Renal cortex interstitium (tissue), 11 donors: ENCODE data around the gene RAB34. TPM values are rescaled to one million over a fixed set of nuclear protein-coding genes. Genes with fewer than 3 reads are reported as not detected.

Experiments used
- DNase-seq, 11 donors: peaks; one replicate each; pipeline ENCODE4 v3.0.0-alpha.2; 2013; ENCODE audit warnings: low read depth in 9 of 11, low spot score in 4 of 11; ENCODE audit errors: extremely low read depth in 1 of 11
- polyA plus RNA-seq, 3 donors: library from polyadenylated mRNA; unstranded; fragments of 120-200 nt; gene quantifications; one replicate each; pipeline ENCODE4 v1.2.1, GENCODE V29; 2013; ENCODE audit not compliant: insufficient read length in 3 of 3

The RAB34 gene
- polyA plus RNA-seq, 3 donors = 169 to 186 (median 184) TPM

GRCh38 chr17:28667870-28668269 lies 49.8 kb downstream of the RAB34 start:
- no peak for DNase-seq

GRCh38 chr17:28665994-28666393 lies 51.7 kb downstream of the RAB34 start:
- DNase-seq = no peak

Other genes starting within 250 kb of the RAB34 start
- gene SLC13A2, start 244.2 kb downstream of the RAB34 start, polyA plus RNA-seq = 10 to 100 TPM; 12.2 to 16.7 (median 13.3) TPM
- under 1 TPM; 0.49 to 0.92 (median 0.68) TPM for gene FOXN1, start 211.5 kb downstream of the RAB34 start, polyA plus RNA-seq
- 10 to 100 TPM; 53.8 to 63.2 (median 59.6) TPM for gene UNC119, start 165.2 kb downstream of the RAB34 start, polyA plus RNA-seq
- gene PIGS, start 146.3 kb downstream of the RAB34 start, polyA plus RNA-seq = 10 to 100 TPM; 94.7 to 98.0 (median 94.9) TPM
- 10 to 100 TPM; 26.5 to 28.3 (median 27.3) TPM for gene ALDOC, start 141.0 kb downstream of the RAB34 start, polyA plus RNA-seq
- gene SPAG5, start 118.8 kb downstream of the RAB34 start, polyA plus RNA-seq = 10 to 100 TPM; 54.1 to 70.3 (median 68.1) TPM
- 10 to 100 TPM; 12.2 to 31.0 (median 14.7) TPM for gene RSKR, start 103.7 kb downstream of the RAB34 start, polyA plus RNA-seq
- 100 to 1,000 TPM in 1 of 3 donors, 10 to 100 TPM in 2; 93.5 to 100 (median 94.8) TPM for gene BLTP2, start 72.7 kb downstream of the RAB34 start, polyA plus RNA-seq
- gene SDF2, start 56.0 kb downstream of the RAB34 start, polyA plus RNA-seq = 10 to 100 TPM; 80.2 to 85.8 (median 81.8) TPM
- gene SUPT6H, start 55.7 kb downstream of the RAB34 start, polyA plus RNA-seq = 10 to 100 TPM; 71.4 to 75.8 (median 72.4) TPM
- gene PROCA1, start 6.0 kb downstream of the RAB34 start, polyA plus RNA-seq = 1 to 10 TPM; 5.9 to 8.7 (median 6.6) TPM
- gene RPL23A, start 2.1 kb upstream of the RAB34 start, polyA plus RNA-seq = 100 to 1,000 TPM; 834 to 981 (median 852) TPM
- 10 to 100 TPM; 14.7 to 16.3 (median 16.1) TPM for gene TLCD1, start 8.4 kb upstream of the RAB34 start, polyA plus RNA-seq
- 10 to 100 TPM in 1 of 3 donors, 1 to 10 TPM in 2; 8.3 to 14.5 (median 8.4) TPM for gene NEK8, start 10.9 kb upstream of the RAB34 start, polyA plus RNA-seq
- gene TRAF4, start 26.1 kb upstream of the RAB34 start, polyA plus RNA-seq = 100 to 1,000 TPM; 107 to 149 (median 126) TPM
- 10 to 100 TPM; 20.8 to 22.0 (median 21.4) TPM for gene FAM222B, start 124.9 kb upstream of the RAB34 start, polyA plus RNA-seq
- gene ERAL1, start 137.1 kb upstream of the RAB34 start, polyA plus RNA-seq = 10 to 100 TPM; 63.6 to 73.8 (median 66.1) TPM
- gene FLOT2, start 179.9 kb upstream of the RAB34 start, polyA plus RNA-seq = 10 to 100 TPM; 77.6 to 96.1 (median 91.7) TPM
- 10 to 100 TPM in 2 of 3 donors, 1 to 10 TPM in 1; 9.7 to 17.9 (median 17.6) TPM for gene DHRS13, start 185.2 kb upstream of the RAB34 start, polyA plus RNA-seq
- 10 to 100 TPM; 48.2 to 58.1 (median 51.2) TPM for gene PHF12, start 233.7 kb upstream of the RAB34 start, polyA plus RNA-seq